A673 (cell line): ENCODE results near the gene PRAMEF1. TPM values are rescaled to one million over a fixed set of nuclear protein-coding genes. Genes with fewer than 3 reads are reported as not detected.

Source experiments
- BruUV-seq: library from RNA; stranded (reverse); fragments of 400-500 nt; replicated peaks from 2 replicates; lab custom pipeline; 2021; lab: Mats Ljungman, UMichigan
- CTCF ChIA-PET: fragments of 300-600 bp; sonication (Branson Sonifier 250); formaldehyde crosslinking; loops from one replicate; lab custom pipeline; 2022; ENCODE audit warnings: antibody characterized with exemption; lab: Charles Lee
- POLR2A ChIA-PET: fragments of 300-600 bp; sonication (Branson Sonifier 250); formaldehyde crosslinking; loops from one replicate; lab custom pipeline; 2022; ENCODE audit warnings: antibody characterized with exemption; ENCODE audit not compliant: low non-redundant PET; lab: Charles Lee
- DNase-seq: peaks from one replicate; pipeline ENCODE4 v3.0.0-alpha.2; 2015; ENCODE audit warnings: low spot score
- H3K27ac ChIP-seq: fragments of 200-600 bp; sonication (generic); 2 replicates; pipeline ENCODE4 v1.5.1; 2016; ENCODE audit warnings: mixed run types, low read depth, mild to moderate bottlenecking, mixed read lengths, antibody characterized with exemption, low read length; ENCODE audit not compliant: poor library complexity, severe bottlenecking
- H3K27me3 ChIP-seq: fragments of 200-600 bp; sonication (generic); replicated peaks from 2 replicates; pipeline ENCODE4 v1.6.1; 2017; ENCODE audit warnings: mixed run types, low read depth, mild to moderate bottlenecking, mixed read lengths, antibody characterized with exemption, low read length; ENCODE audit not compliant: insufficient read depth, poor library complexity
- H3K36me3 ChIP-seq: fragments of 200-600 bp; sonication (generic); 2 replicates; pipeline ENCODE4 v1.6.1; 2016; ENCODE audit warnings: mixed run types, mild to moderate bottlenecking, mixed read lengths, antibody characterized with exemption, low read length; ENCODE audit not compliant: insufficient read depth, poor library complexity, severe bottlenecking
- H3K4me1 ChIP-seq: fragments of 200-600 bp; sonication (generic); 2 replicates; pipeline ENCODE4 v1.6.1; 2017; ENCODE audit warnings: mixed run types, mild to moderate bottlenecking, mixed read lengths, antibody characterized with exemption, low read length; ENCODE audit not compliant: insufficient read depth, poor library complexity, severe bottlenecking
- H3K4me3 ChIP-seq: fragments of 200-600 bp; sonication (generic); 2 replicates; pipeline ENCODE4 v1.5.1; 2016; ENCODE audit warnings: low read depth, mixed run types, mild to moderate bottlenecking, mixed read lengths, low read length; ENCODE audit not compliant: poor library complexity, severe bottlenecking
- H3K9me3 ChIP-seq: fragments of 200-600 bp; sonication (generic); 2 replicates; pipeline ENCODE4 v1.6.1; 2016; ENCODE audit warnings: mixed run types, low read depth, mild to moderate bottlenecking, mixed read lengths, antibody characterized with exemption, low read length; ENCODE audit not compliant: poor library complexity, severe bottlenecking
- EZH2 ChIP-seq: fragments of 200-600 bp; sonication (generic); IDR thresholded peaks from 2 replicates; pipeline ENCODE4 v1.6.1; 2017; ENCODE audit warnings: borderline replicate concordance, low read depth, mild to moderate bottlenecking, mixed read lengths, antibody characterized with exemption, low read length; ENCODE audit not compliant: poor library complexity, severe bottlenecking
- intact Hi-C: fragments of 100-400 bp; cut with micrococcal nuclease; formaldehyde crosslinking; loops from one replicate; pipeline ENCODE4 v1.10.0; 2022; ENCODE audit not compliant: unreplicated experiment
- total RNA-seq: library from RNA; stranded (reverse); gene quantifications from 2 replicates; pipeline ENCODE4 v1.2.3, GENCODE V29; 2021
- TF ChIP-seq, protein P1 (sequence below): fragments of 300-800, 200-600 bp; sonication (generic); conservative IDR thresholded peaks from 2 replicates; pipeline ENCODE4 v1.5.1; 2017; ENCODE audit warnings: low read depth, mild to moderate bottlenecking, antibody characterized with exemption, low read length, moderate library complexity, mixed read lengths

PRAMEF1 gene
- total RNA-seq, 1 experiment from 2014 or later, result not detected

DNA sequence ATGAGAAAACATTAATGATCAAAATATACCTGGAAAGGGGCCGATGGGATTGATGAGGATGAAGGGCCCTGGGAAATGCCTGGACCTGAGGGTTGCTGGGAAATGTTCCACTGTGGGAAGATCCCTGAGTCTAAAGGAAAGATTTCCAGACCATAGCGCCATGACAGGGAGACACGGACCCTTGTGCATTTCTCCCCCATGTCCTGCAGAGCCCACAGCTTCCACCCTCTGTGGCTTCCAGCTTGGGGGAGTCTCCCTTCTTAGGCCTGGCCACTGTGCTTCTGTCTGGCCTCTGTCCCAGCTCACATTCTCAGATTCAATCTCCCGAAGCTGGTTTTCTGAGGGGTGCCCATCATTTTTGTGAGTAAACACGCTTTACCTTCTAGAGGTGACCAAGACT, 18.7 kb upstream of the PRAMEF1 start:
- ChIA-PET POLR2A (no interaction called here), CTCF (no interaction called here)
- no peak overlapping the region for H3K4me3 ChIP-seq
- BruUV-seq, result no TSS peak
- no peak for TF ChIP-seq EZH2
- TF ChIP-seq, protein P1, sequence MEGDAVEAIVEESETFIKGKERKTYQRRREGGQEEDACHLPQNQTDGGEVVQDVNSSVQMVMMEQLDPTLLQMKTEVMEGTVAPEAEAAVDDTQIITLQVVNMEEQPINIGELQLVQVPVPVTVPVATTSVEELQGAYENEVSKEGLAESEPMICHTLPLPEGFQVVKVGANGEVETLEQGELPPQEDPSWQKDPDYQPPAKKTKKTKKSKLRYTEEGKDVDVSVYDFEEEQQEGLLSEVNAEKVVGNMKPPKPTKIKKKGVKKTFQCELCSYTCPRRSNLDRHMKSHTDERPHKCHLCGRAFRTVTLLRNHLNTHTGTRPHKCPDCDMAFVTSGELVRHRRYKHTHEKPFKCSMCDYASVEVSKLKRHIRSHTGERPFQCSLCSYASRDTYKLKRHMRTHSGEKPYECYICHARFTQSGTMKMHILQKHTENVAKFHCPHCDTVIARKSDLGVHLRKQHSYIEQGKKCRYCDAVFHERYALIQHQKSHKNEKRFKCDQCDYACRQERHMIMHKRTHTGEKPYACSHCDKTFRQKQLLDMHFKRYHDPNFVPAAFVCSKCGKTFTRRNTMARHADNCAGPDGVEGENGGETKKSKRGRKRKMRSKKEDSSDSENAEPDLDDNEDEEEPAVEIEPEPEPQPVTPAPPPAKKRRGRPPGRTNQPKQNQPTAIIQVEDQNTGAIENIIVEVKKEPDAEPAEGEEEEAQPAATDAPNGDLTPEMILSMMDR, result no peak
- H3K36me3 ChIP-seq, result no peaks in the 10 kb centered on the region
- H3K4me1 ChIP-seq, result no peaks in the 10 kb centered on the region
- no peak overlapping the region for H3K27ac ChIP-seq
- peaks cover 5% of the 10 kb centered on the region for H3K27me3 ChIP-seq
- peak; percentile 0 for DNase-seq
- intact Hi-C loops, result no loop called here
- H3K9me3 ChIP-seq, result no peaks in the 10 kb centered on the region

DNA sequence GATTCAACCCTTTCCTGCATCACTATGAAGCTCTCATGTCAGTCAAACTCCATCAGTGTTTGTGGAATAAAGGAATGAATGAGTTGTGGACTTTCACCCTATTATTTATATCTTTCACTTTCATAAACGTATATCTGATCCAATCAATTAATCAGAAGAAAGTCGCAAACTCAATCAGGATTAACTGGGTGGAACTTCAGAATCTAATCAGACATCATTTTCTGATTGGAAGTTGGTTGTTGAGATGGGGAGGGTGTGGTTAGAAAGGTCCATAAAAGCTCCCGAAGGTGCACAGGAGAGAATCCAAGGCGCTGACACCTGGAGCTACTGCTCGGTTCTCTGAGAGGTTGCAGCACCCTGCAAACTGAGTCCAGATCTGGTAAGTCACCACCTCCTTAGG, 17.8 kb upstream of the PRAMEF1 start, which contains the start of gene PRAMEF12:
Gene PRAMEF12, plus strand, starts transcription at position 301 of the 400 bp plus-strand sequence. CDS start 1,130 bp downstream, outside the sequence.
- H3K36me3 ChIP-seq, result no peaks in the 10 kb centered on the region
- intact Hi-C loops, result no loop called here
- H3K27me3 ChIP-seq, result peaks cover 5% of the 10 kb centered on the region
- ChIA-PET POLR2A (no interaction called here), CTCF (no interaction called here)
- H3K4me3 ChIP-seq, result no peak within 1 kb of the TSS
- no TSS peak for BruUV-seq
- no peak within 1 kb of the TSS for H3K27ac ChIP-seq
- TF ChIP-seq, protein P1, result no peak
- TF ChIP-seq EZH2, result no peak
- H3K9me3 ChIP-seq, result no peaks in the 10 kb centered on the region
- no peaks in the 10 kb centered on the region for H3K4me1 ChIP-seq
- no peak for DNase-seq

DNA sequence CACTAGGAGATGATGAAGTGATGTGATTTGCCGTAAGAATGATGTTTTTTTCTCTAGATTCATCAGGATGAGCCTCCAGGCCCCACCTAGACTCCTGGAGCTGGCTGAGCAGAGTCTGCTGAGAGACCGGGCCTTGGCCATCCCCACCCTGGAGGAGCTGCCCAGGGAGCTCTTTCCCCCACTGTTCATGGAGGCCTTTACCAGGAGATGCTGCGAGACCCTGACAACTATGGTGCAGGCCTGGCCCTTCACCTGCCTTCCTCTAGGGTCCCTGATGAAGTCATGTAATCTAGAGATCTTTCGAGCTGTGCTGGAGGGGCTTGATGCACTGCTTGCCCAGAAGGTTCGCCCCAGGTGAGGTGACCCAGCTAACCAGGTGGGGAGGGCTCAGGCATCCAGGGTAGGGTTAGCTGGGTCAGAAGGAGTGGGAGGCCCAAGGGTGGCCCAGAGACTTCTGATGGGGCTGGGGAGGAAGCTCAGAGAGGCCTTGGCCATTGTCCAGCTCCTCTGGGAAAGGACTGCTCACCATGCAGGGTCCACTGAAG, 16.3 kb upstream of the PRAMEF1 start:
- H3K27ac ChIP-seq, result no peak overlapping the region
- H3K4me3 ChIP-seq, result no peak overlapping the region
- H3K27me3 ChIP-seq, result peaks cover 5% of the 10 kb centered on the region
- H3K4me1 ChIP-seq, result no peaks in the 10 kb centered on the region
- no peaks in the 10 kb centered on the region for H3K36me3 ChIP-seq
- CTCF ChIA-PET, result no interaction called here
- DNase-seq, result no peak
- no peaks in the 10 kb centered on the region for H3K9me3 ChIP-seq
- intact Hi-C loops, result no loop called here
- BruUV-seq, result no TSS peak
- TF ChIP-seq, protein P1, result no peak
- TF ChIP-seq EZH2, result no peak
- POLR2A ChIA-PET, result no interaction called here
